ENCODE measurements around the gene CAP1.

DNA sequence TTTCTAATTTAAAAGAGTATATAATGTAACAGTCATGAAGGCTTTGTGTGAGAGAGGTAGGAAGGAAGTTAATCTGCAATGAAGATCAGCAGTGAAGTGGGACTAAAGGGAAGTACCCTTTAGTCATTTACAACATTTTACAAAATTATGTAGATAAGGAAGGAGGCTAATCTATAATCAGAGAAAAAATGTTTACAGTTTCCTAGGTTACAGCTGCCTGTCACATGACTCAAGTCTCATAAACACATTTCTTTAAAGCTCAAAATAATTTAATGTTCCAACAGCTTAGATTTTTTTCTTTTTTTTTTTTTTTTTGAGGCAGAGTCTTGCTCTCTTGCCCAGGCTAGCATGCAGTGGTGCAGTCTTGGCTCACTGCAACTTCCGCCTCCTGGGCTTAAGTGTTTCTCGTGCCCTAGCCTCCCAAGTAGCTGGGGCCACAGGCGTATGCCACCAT is 26.2 kb upstream of the CAP1 start:
- TF ChIP-seq EZH2 (optimal IDR thresholded peaks at IDR 0.05; ENCODE audit: low read depth, low read length) (no peak), EZH2phosphoT487 (IDR thresholded peaks at IDR 0.05; ENCODE audit: low read length) (no peak)
- TF ChIP-seq, protein P1, sequence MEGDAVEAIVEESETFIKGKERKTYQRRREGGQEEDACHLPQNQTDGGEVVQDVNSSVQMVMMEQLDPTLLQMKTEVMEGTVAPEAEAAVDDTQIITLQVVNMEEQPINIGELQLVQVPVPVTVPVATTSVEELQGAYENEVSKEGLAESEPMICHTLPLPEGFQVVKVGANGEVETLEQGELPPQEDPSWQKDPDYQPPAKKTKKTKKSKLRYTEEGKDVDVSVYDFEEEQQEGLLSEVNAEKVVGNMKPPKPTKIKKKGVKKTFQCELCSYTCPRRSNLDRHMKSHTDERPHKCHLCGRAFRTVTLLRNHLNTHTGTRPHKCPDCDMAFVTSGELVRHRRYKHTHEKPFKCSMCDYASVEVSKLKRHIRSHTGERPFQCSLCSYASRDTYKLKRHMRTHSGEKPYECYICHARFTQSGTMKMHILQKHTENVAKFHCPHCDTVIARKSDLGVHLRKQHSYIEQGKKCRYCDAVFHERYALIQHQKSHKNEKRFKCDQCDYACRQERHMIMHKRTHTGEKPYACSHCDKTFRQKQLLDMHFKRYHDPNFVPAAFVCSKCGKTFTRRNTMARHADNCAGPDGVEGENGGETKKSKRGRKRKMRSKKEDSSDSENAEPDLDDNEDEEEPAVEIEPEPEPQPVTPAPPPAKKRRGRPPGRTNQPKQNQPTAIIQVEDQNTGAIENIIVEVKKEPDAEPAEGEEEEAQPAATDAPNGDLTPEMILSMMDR (IDR thresholded peaks at IDR 0.05; ENCODE audit: low read length), result no peak
